ENCODE results near the gene MVB12B. TPM values are rescaled to one million over a fixed set of nuclear protein-coding genes. Genes with fewer than 3 reads are reported as not detected.

MVB12B gene
- total and polyA plus RNA-seq, 2 of the 4 experiments (the other 2 are of a cell fraction) = 2.0 to 4.0 TPM

DNA sequence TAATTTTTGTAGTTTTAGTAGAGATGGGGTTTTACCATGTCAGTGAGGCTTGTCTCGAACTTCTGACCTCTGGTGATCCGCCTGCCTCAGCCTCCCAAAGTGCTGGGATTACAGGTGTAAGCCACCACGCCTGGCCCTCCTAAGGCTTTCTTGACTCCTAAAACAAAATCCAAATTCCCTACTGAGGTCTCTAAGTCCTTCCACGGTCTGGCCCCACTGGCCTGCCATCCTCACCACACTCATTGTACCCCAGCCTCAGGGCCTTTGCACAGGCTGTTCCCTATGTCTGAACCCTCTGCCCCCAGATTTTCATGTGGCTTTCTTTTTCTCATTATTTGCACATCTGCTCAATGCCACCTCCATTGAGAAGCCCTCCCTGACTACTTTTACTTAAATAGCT lies 34.7 kb upstream of the MVB12B start:
- ChIA-PET CTCF (interaction anchor here (1.6 kb wide), 1 partner anchor 10 kb away, joined by 5 read pairs; no protein-coding TSS in a partner anchor), POLR2A (ENCODE audit: unreplicated experiment) (no interaction called here)
- H3K14ac ChIP-seq (replicated peaks; ENCODE audit: low read depth, low read length) = no peak overlapping the region
- in situ Hi-C loops (cut with MboI; ENCODE audit: low sequenced_read_pairs) (no loop called here), intact Hi-C loops (cut with micrococcal nuclease) (no loop called here), dilution Hi-C loops (cut with HindIII; ENCODE audit: low sequenced_read_pairs, unreplicated experiment) (no loop called here)
- H3K4ac ChIP-seq (ENCODE audit: low read depth, low read length) = no peak overlapping the region
- H3K36me3 ChIP-seq (ENCODE audit: control insufficient read depth, insufficient read depth, low read length) = no peaks in the 10 kb centered on the region
- no peak overlapping the region for H3K4me2 ChIP-seq (ENCODE audit: low read depth, low read length)
- no peak overlapping the region for H2BK15ac ChIP-seq (ENCODE audit: low read depth, low read length)
- H2AK5ac ChIP-seq (ENCODE audit: low read depth, low read length) = no peak overlapping the region
- H3K56ac ChIP-seq (ENCODE audit: extremely low read depth, insufficient read depth, low read length) = no peak overlapping the region
- DNase-seq (no peak), ATAC-seq (ENCODE audit: low read depth) (no peak)
- no peak overlapping the region for H3K23ac ChIP-seq (ENCODE audit: low read depth, low read length)
- no peaks in the 10 kb centered on the region for H3K4me1 ChIP-seq (ENCODE audit: control insufficient read depth, insufficient read depth, low read length)
- 0 out of 2 replicates have a peak, but pooled peaks cover 2% of the 10 kb centered on the region for H3K9me1 ChIP-seq (ENCODE audit: insufficient read depth, low read length)
- H4K20me1 ChIP-seq (ENCODE audit: insufficient read depth, low read length) = no peaks in the 10 kb centered on the region
- H3K9me3 ChIP-seq (ENCODE audit: control insufficient read depth, insufficient read depth, low read length) = no peaks in the 10 kb centered on the region
- no peak overlapping the region for H3K27ac ChIP-seq (ENCODE audit: insufficient read depth, low read length)
- no peak overlapping the region for H3K4me3 ChIP-seq (ENCODE audit: insufficient read depth, low read depth, low read length)
- WGBS, 2 experiments (ENCODE audit: extremely low coverage in 2 of 2, insufficient read length in 1 of 2) = 40% methylated on average over 1 of the region's 4 CpGs; no CpG with 5 or more reads in 1 of the 2 experiments
- peaks cover 33% of the 10 kb centered on the region for H3K27me3 ChIP-seq (ENCODE audit: control insufficient read depth, insufficient read depth, low read length)
- H2BK5ac ChIP-seq (ENCODE audit: low read depth, low read length, poor library complexity, severe bottlenecking) = no peak overlapping the region
- H4K5ac ChIP-seq (ENCODE audit: low read depth, low read length) = no peak overlapping the region
- no peak overlapping the region for H3K9ac ChIP-seq (ENCODE audit: low read depth, low read length)
- no peak overlapping the region for H4K8ac ChIP-seq (ENCODE audit: low read depth in 2 of 2, low read length in 2 of 2)
- H2BK120ac ChIP-seq (ENCODE audit: low read depth, low read length) = no peak overlapping the region
- TF ChIP-seq, protein P1, sequence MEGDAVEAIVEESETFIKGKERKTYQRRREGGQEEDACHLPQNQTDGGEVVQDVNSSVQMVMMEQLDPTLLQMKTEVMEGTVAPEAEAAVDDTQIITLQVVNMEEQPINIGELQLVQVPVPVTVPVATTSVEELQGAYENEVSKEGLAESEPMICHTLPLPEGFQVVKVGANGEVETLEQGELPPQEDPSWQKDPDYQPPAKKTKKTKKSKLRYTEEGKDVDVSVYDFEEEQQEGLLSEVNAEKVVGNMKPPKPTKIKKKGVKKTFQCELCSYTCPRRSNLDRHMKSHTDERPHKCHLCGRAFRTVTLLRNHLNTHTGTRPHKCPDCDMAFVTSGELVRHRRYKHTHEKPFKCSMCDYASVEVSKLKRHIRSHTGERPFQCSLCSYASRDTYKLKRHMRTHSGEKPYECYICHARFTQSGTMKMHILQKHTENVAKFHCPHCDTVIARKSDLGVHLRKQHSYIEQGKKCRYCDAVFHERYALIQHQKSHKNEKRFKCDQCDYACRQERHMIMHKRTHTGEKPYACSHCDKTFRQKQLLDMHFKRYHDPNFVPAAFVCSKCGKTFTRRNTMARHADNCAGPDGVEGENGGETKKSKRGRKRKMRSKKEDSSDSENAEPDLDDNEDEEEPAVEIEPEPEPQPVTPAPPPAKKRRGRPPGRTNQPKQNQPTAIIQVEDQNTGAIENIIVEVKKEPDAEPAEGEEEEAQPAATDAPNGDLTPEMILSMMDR (conservative IDR thresholded peaks at IDR 0.05; ENCODE audit: low read depth, low read length) = no peak
- TF ChIP-seq NFE2L2 (IDR thresholded peaks at IDR 0.05; ENCODE audit: low read depth, low read length) (no peak), RFX5 (IDR thresholded peaks at IDR 0.05; ENCODE audit: low read depth, low read length) (no peak), SMC3 (IDR thresholded peaks at IDR 0.05; ENCODE audit: low read depth, low read length) (no peak), ELK1 (IDR thresholded peaks at IDR 0.05; ENCODE audit: borderline replicate concordance, low read depth, low read length) (no peak), CHD1 (IDR thresholded peaks at IDR 0.05; ENCODE audit: low read depth, low read length) (no peak), POLR2A (IDR thresholded peaks at IDR 0.05; ENCODE audit: low read depth, low read length) (no peak), BHLHE40 (IDR thresholded peaks at IDR 0.05; ENCODE audit: low read depth, low read length) (no peak), CEBPB (IDR thresholded peaks at IDR 0.05; ENCODE audit: low read depth, low read length) (no peak), FOS (IDR thresholded peaks at IDR 0.05; ENCODE audit: low read depth, low read length) (no peak), MXI1 (IDR thresholded peaks at IDR 0.05; ENCODE audit: borderline replicate concordance, low read depth, low read length) (no peak), RAD21 (IDR thresholded peaks at IDR 0.05; ENCODE audit: low read length) (no peak)
- no peak overlapping the region for H2AK9ac ChIP-seq (replicated peaks; ENCODE audit: low read depth, low read length, poor library complexity)
- no peak overlapping the region for H3K18ac ChIP-seq (ENCODE audit: low read depth, low read length)
- H2AFZ ChIP-seq (replicated peaks; ENCODE audit: low read length, poor library complexity) = no peak overlapping the region
- H3K79me1 ChIP-seq (ENCODE audit: low read depth in 1 of 2, low read length in 2 of 2) = no peaks in the 10 kb centered on the region
- no TSS peak for BruUV-seq (replicated peaks)
- no peak overlapping the region for H4K91ac ChIP-seq (ENCODE audit: insufficient read depth, low read depth, low read length)
- no peak overlapping the region for H2BK20ac ChIP-seq (ENCODE audit: low read depth, low read length)
